Brain microvascular endothelial cell (primary cell): Measurements from ENCODE around the gene PTPN7.

ENCODE experiments used
- DNase-seq: peaks from one replicate; pipeline ENCODE4 v3.0.0-alpha.2; 2020
- H3K27ac ChIP-seq: fragments of 250-450 bp; sonication (Bioruptor Pico); 2 replicates; pipeline ENCODE4 v1.5.1; 2020; ENCODE audit warnings: mild to moderate bottlenecking, moderate library complexity
- H3K27me3 ChIP-seq: fragments of 250-450 bp; sonication (Bioruptor Pico); replicated peaks from 2 replicates; pipeline ENCODE4 v1.5.1; 2020; ENCODE audit warnings: mild to moderate bottlenecking
- H3K36me3 ChIP-seq: fragments of 250-450 bp; sonication (Bioruptor Pico); replicated peaks from 2 replicates; pipeline ENCODE4 v1.5.1; 2020; ENCODE audit warnings: mild to moderate bottlenecking
- H3K4me3 ChIP-seq: 2 replicates; pipeline ENCODE4 v1.5.1; 2011; ENCODE audit warnings: low read depth, mild to moderate bottlenecking, control low read depth, low read length, moderate library complexity
- in situ Hi-C: cut with HindIII; loops from 2 replicates; pipeline ENCODE4 v1.10.0; 2017; ENCODE audit warnings: low sequenced_read_pairs, low pct_ligation_motif_present
- TF ChIP-seq, protein P1 (sequence below): IDR thresholded peaks from 2 replicates; pipeline ENCODE4 v1.5.1; 2011; ENCODE audit warnings: low read depth, mild to moderate bottlenecking, moderate library complexity, low read length, control low read depth, inconsistent platforms; ENCODE audit errors: missing control alignments

Gene PTPN7

DNA sequence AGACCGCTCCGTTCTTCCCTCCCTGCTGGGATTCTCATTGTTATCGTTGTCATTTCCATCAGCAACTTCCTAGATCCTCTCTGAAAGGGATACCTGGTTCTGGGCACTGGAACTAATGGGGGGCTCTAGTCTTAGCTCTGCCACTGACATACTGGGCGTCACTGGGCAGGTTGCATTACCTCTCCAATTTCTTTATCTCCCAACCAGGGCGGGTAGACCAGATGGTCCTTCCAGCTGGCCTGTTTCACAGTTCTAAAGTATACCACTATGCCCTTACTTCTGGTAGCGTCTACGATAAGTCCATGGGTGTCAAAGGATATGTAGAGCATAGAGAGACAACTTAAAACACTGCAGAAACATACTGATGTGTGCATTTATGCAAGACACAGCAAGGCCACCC lies 36.3 kb downstream of the PTPN7 start:
- H3K27me3 ChIP-seq: peaks cover 4% of the 10 kb centered on the region
- TF ChIP-seq, protein P1, sequence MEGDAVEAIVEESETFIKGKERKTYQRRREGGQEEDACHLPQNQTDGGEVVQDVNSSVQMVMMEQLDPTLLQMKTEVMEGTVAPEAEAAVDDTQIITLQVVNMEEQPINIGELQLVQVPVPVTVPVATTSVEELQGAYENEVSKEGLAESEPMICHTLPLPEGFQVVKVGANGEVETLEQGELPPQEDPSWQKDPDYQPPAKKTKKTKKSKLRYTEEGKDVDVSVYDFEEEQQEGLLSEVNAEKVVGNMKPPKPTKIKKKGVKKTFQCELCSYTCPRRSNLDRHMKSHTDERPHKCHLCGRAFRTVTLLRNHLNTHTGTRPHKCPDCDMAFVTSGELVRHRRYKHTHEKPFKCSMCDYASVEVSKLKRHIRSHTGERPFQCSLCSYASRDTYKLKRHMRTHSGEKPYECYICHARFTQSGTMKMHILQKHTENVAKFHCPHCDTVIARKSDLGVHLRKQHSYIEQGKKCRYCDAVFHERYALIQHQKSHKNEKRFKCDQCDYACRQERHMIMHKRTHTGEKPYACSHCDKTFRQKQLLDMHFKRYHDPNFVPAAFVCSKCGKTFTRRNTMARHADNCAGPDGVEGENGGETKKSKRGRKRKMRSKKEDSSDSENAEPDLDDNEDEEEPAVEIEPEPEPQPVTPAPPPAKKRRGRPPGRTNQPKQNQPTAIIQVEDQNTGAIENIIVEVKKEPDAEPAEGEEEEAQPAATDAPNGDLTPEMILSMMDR: no peak

DNA sequence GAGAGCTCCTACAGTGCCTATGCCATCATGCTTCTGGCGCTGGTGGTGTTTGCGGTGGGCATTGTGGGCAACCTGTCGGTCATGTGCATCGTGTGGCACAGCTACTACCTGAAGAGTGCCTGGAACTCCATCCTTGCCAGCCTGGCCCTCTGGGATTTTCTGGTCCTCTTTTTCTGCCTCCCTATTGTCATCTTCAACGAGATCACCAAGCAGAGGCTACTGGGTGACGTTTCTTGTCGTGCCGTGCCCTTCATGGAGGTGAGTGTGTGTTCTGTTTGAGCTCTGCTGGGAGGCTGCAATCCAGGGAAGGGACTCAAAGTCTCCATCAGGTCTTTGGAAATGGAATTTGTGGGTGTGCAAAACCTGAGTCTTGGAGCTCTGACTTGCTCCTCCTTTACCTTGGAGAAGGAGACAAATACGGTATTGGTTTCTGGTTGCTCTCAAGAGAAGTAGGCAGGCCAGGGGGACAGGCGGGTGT lies 37.0 kb downstream of the PTPN7 start:
- H3K4me3 ChIP-seq: no peak overlapping the region
- H3K27me3 ChIP-seq: peaks cover 4% of the 10 kb centered on the region
- in situ Hi-C loops: no loop called here
- H3K27ac ChIP-seq: no peak overlapping the region
- TF ChIP-seq, protein P1: no peak
- no peak for DNase-seq
- H3K36me3 ChIP-seq: no peaks in the 10 kb centered on the region

More for the DNA sequence above, 36.3 kb downstream of the PTPN7 start:
- no peaks in the 10 kb centered on the region for H3K36me3 ChIP-seq
- H3K4me3 ChIP-seq: no peak overlapping the region
- no peak overlapping the region for H3K27ac ChIP-seq
- no peak for DNase-seq
- in situ Hi-C loops: no loop called here

DNA sequence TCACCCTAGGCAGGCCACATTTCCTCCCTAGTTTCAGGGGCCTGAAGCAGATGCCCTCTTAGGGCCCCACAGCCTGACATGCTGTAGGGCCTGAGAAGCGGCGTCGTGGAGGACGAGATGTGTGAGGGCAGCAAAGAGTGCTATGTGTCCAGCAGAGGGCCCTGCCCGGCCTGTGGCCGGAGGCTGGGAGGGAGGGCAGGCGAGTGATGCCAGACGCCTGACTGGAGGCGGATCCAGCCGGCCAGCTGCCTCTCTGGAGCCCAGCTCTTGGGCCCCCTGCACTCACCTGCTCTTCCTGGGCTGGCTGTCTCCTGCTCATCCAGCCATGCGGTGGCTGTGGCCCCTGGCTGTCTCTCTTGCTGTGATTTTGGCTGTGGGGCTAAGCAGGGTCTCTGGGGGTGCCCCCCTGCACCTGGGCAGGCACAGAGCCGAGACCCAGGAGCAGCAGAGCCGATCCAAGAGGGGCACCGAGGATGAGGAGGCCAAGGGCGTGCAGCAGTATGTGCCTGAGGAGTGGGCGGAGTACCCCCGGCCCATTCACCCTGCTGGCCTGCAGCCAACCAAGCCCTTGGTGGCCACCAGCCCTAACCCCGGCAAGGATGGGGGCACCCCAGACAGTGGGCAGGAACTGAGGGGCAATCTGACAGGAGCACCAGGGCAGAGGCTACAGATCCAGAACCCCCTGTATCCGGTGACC lies 37.6 kb downstream of the PTPN7 start, which contains the start of gene GPR37L1:
Gene GPR37L1, plus strand, starts transcription at position 279 of the 697 bp plus-strand sequence. Its CDS starts 47 bp downstream, at position 326.
- no peak within 1 kb of the TSS for H3K4me3 ChIP-seq
- TF ChIP-seq, protein P1: peak; percentile 79
- no peak within 1 kb of the TSS for H3K27ac ChIP-seq
- peaks cover 4% of the 10 kb centered on the region for H3K27me3 ChIP-seq
- H3K36me3 ChIP-seq: no peaks in the 10 kb centered on the region
- DNase-seq: no peak
- in situ Hi-C loops: no loop called here

DNA sequence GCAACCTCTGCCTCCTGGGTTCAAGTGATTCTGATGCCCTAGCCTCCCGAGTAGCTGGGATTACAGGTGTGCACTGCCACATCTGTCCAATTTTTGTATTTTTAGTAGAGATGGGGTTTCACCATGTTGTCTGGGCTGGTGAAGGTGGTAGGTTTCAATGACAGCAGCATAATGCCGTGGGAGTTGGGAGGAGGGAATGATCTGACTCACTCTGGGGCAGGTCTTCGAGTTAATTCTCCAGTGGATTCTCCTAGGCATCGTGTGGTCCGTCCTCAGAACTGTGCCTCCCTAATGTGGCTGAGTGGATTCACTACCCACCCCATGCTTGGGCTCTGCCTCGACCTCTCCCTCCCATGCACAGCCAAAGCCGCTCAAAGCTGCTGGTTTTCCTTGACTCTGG lies 39.4 kb downstream of the PTPN7 start:
- TF ChIP-seq, protein P1: no peak
- H3K4me3 ChIP-seq: no peak overlapping the region
- peaks cover 4% of the 10 kb centered on the region for H3K27me3 ChIP-seq
- no peak overlapping the region for H3K27ac ChIP-seq
- H3K36me3 ChIP-seq: no peaks in the 10 kb centered on the region
- no peak for DNase-seq
- in situ Hi-C loops: no loop called here

DNA sequence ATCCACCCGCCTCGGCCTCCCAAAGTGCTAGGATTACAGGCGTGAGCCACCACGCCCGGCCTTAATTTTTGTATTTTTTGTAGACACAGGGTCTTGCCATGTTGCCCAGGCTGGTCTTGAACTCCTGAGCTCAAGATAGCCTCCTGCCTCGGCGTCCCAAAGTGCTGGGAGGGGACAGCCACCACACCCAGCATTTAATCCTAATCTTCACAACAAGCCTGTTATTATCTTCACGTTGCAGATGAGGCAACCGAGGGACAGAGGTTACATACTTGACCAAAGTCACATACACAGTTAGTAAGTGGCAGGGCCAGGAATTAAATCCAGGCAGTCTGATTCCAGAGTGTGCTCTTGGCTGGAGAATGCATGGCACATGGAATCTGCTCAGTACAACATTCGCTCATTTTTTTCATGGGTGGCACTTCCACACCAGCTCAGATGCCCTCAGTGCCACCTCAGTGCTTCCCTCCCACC lies 42.5 kb downstream of the PTPN7 start:
- Histone ChIP-seq H3K4me3 (no peak overlapping the region), H3K27me3 (no peaks in the 10 kb centered on the region), H3K27ac (no peak overlapping the region), H3K36me3 (no peaks in the 10 kb centered on the region)
- DNase-seq: no peak
- in situ Hi-C loops: no loop called here
- TF ChIP-seq, protein P1: no peak
